Panc1 (cell line): ENCODE results near the gene BCAP29. TPM values are rescaled to one million over a fixed set of nuclear protein-coding genes. Genes with fewer than 3 reads are reported as not detected.

Source experiments
- ATAC-seq: fragments of 200-7000 bp; cut with Tn5 transposase; 2 replicates; pipeline ENCODE4 v1.9.1; 2020; ENCODE audit warnings: mild to moderate bottlenecking, moderate library complexity
- BruUV-seq: library from RNA; stranded (reverse); fragments of 400-500 nt; replicated peaks from 2 replicates; lab custom pipeline; 2021; lab: Mats Ljungman, UMichigan
- CTCF ChIA-PET: fragments of 300-600 bp; sonication (Branson Sonifier 250); formaldehyde crosslinking; loops from one replicate; lab custom pipeline; 2022; ENCODE audit warnings: antibody characterized with exemption; lab: Charles Lee
- POLR2A ChIA-PET: fragments of 300-600 bp; sonication (Branson Sonifier 250); formaldehyde crosslinking; loops from one replicate; lab custom pipeline; 2022; ENCODE audit warnings: antibody characterized with exemption; lab: Charles Lee
- DNase-seq: peaks from one replicate; pipeline ENCODE4 v3.0.0-alpha.2; 2010; ENCODE audit warnings: low read depth, low spot score
- H3K27ac ChIP-seq: 2 replicates; pipeline ENCODE4 v1.5.1; 2011; ENCODE audit warnings: mild to moderate bottlenecking, low read length, inconsistent platforms
- H3K27me3 ChIP-seq: fragments of 200-500 bp; sonication (Bioruptor generic); 2 replicates; pipeline ENCODE4 v1.6.0; 2014; ENCODE audit warnings: low read length, inconsistent platforms; ENCODE audit not compliant: control insufficient read depth, insufficient read depth
- H3K36me3 ChIP-seq: fragments of 200-500 bp; sonication (Bioruptor generic); 2 replicates; pipeline ENCODE4 v1.5.1; 2014; ENCODE audit warnings: inconsistent platforms, mild to moderate bottlenecking, low read length, moderate library complexity; ENCODE audit not compliant: control insufficient read depth, insufficient read depth
- H3K4me1 ChIP-seq: 2 replicates; pipeline ENCODE4 v1.5.1; 2011; ENCODE audit warnings: inconsistent platforms, mild to moderate bottlenecking, low read length, moderate library complexity; ENCODE audit not compliant: control insufficient read depth, insufficient read depth
- H3K4me3 ChIP-seq, 2 experiments: 2 replicates each; pipeline ENCODE4 v1.5.1; 2011 to 2012; ENCODE audit warnings: low read depth in 2 of 2, low read length in 2 of 2, mild to moderate bottlenecking in 2 of 2, inconsistent platforms in 1 of 2, moderate library complexity in 1 of 2
- H3K9me3 ChIP-seq: fragments of 200-500 bp; sonication (Bioruptor generic); 2 replicates; pipeline ENCODE4 v1.5.1; 2014; ENCODE audit warnings: low read depth, mild to moderate bottlenecking, inconsistent platforms, low read length, moderate library complexity; ENCODE audit not compliant: control insufficient read depth, insufficient read depth
- CTCF ChIP-seq: fragments of 450-650 bp; IDR thresholded peaks from 2 replicates; pipeline ENCODE4 v1.5.1; 2017; ENCODE audit warnings: mild to moderate bottlenecking
- POLR2AphosphoS5 ChIP-seq: IDR thresholded peaks from 2 replicates; pipeline ENCODE4 v1.6.1; 2012; ENCODE audit warnings: mild to moderate bottlenecking, low read depth, low read length, moderate library complexity
- REST ChIP-seq, 2 experiments: IDR thresholded peaks; 2 replicates each; pipeline ENCODE4 v1.6.1; 2011 to 2012; ENCODE audit warnings: low read depth in 2 of 2, control low read depth in 1 of 2, low read length in 1 of 2, mild to moderate bottlenecking in 1 of 2, moderate library complexity in 1 of 2; ENCODE audit not compliant: insufficient read depth in 1 of 2
- SIN3A ChIP-seq: IDR thresholded peaks from 2 replicates; pipeline ENCODE4 v1.6.1; 2012; ENCODE audit warnings: low read depth, mild to moderate bottlenecking, low read length, moderate library complexity, borderline replicate concordance; ENCODE audit not compliant: insufficient read depth
- TCF7L2 ChIP-seq: IDR thresholded peaks from 2 replicates; pipeline ENCODE4 v1.6.1; 2011; ENCODE audit warnings: mild to moderate bottlenecking, low read depth, low read length, inconsistent platforms
- in situ Hi-C: cut with HindIII; loops from 2 replicates; pipeline ENCODE4 v1.10.0; 2016; ENCODE audit warnings: low sequenced_read_pairs, low pct_unique_long_range_greater_than_20kb
- intact Hi-C: fragments of 100-400 bp; cut with micrococcal nuclease; formaldehyde crosslinking; loops from one replicate; pipeline ENCODE4 v1.10.0; 2022; ENCODE audit not compliant: unreplicated experiment
- total RNA-seq: library from RNA; stranded (reverse); gene quantifications from one replicate; pipeline ENCODE4 v1.2.1, GENCODE V29; 2021; ENCODE audit not compliant: unreplicated experiment

The BCAP29 gene
- total RNA-seq, 1 experiment from 2014 or later = 71.7 TPM

- DNase-seq (no peak), ATAC-seq (no peak)
- Histone ChIP-seq H3K9me3 (no peaks in the 10 kb centered on the region), H3K4me1 (peaks cover 4% of the 10 kb centered on the region; the same call in 1 of the 2 replicates), H3K4me3 (no peak overlapping the region), H3K36me3 (no peaks in the 10 kb centered on the region), H3K27me3 (peaks cover 43% of the 10 kb centered on the region), H3K27ac (no peak overlapping the region)
- POLR2A ChIA-PET = no interaction called here
- CTCF ChIA-PET = no interaction called here
- TF ChIP-seq POLR2AphosphoS5 (no peak), REST (IDR thresholded peaks at IDR 0.05; ENCODE audit: insufficient read depth in 1 of 2, low read depth in 2 of 2, low read length in 1 of 2) (no peak), TCF7L2 (no peak), SIN3A (no peak), CTCF (no peak)
- BruUV-seq = no TSS peak
- intact Hi-C loops (no loop called here), in situ Hi-C loops (no loop called here)
Observed at GRCh38 chr7:107658467-107658866, 78.4 kb downstream of the BCAP29 start.

- CTCF ChIA-PET = no interaction called here
- Histone ChIP-seq H3K4me1 (peaks cover 4% of the 10 kb centered on the region; the same call in 1 of the 2 replicates), H3K27me3 (peaks cover 43% of the 10 kb centered on the region), H3K36me3 (no peaks in the 10 kb centered on the region), H3K4me3 (no peak overlapping the region), H3K27ac (no peak overlapping the region), H3K9me3 (no peaks in the 10 kb centered on the region)
- TF ChIP-seq TCF7L2 (no peak), SIN3A (no peak), REST (IDR thresholded peaks at IDR 0.05; ENCODE audit: insufficient read depth in 1 of 2, low read depth in 2 of 2, low read length in 1 of 2) (no peak), CTCF (no peak), POLR2AphosphoS5 (no peak)
- POLR2A ChIA-PET = no interaction called here
- ATAC-seq (no peak), DNase-seq (peak; percentile 7)
- BruUV-seq = no TSS peak
- in situ Hi-C loops (no loop called here), intact Hi-C loops (no loop called here)
Observed at GRCh38 chr7:107659666-107660065, 79.6 kb downstream of the BCAP29 start.
